Panc1 (cell line): ENCODE data around the gene FAM107B. TPM values are rescaled to one million over a fixed set of nuclear protein-coding genes. Genes with fewer than 3 reads are reported as not detected.

ENCODE experiments used
- ATAC-seq: fragments of 200-7000 bp; cut with Tn5 transposase; 2 replicates; pipeline ENCODE4 v1.9.1; 2020; ENCODE audit warnings: mild to moderate bottlenecking, moderate library complexity
- BruUV-seq: library from RNA; stranded (reverse); fragments of 400-500 nt; replicated peaks from 2 replicates; lab custom pipeline; 2021; lab: Mats Ljungman, UMichigan
- CTCF ChIA-PET: fragments of 300-600 bp; sonication (Branson Sonifier 250); formaldehyde crosslinking; loops from one replicate; lab custom pipeline; 2022; ENCODE audit warnings: antibody characterized with exemption; lab: Charles Lee
- POLR2A ChIA-PET: fragments of 300-600 bp; sonication (Branson Sonifier 250); formaldehyde crosslinking; loops from one replicate; lab custom pipeline; 2022; ENCODE audit warnings: antibody characterized with exemption; lab: Charles Lee
- DNase-seq: peaks from one replicate; pipeline ENCODE4 v3.0.0-alpha.2; 2010; ENCODE audit warnings: low read depth, low spot score
- H3K27ac ChIP-seq: 2 replicates; pipeline ENCODE4 v1.5.1; 2011; ENCODE audit warnings: mild to moderate bottlenecking, low read length, inconsistent platforms
- H3K27me3 ChIP-seq: fragments of 200-500 bp; sonication (Bioruptor generic); 2 replicates; pipeline ENCODE4 v1.6.0; 2014; ENCODE audit warnings: low read length, inconsistent platforms; ENCODE audit not compliant: control insufficient read depth, insufficient read depth
- H3K36me3 ChIP-seq: fragments of 200-500 bp; sonication (Bioruptor generic); 2 replicates; pipeline ENCODE4 v1.5.1; 2014; ENCODE audit warnings: inconsistent platforms, mild to moderate bottlenecking, low read length, moderate library complexity; ENCODE audit not compliant: control insufficient read depth, insufficient read depth
- H3K4me1 ChIP-seq: 2 replicates; pipeline ENCODE4 v1.5.1; 2011; ENCODE audit warnings: inconsistent platforms, mild to moderate bottlenecking, low read length, moderate library complexity; ENCODE audit not compliant: control insufficient read depth, insufficient read depth
- H3K4me3 ChIP-seq, 2 experiments: 2 replicates each; pipeline ENCODE4 v1.5.1; 2011 to 2012; ENCODE audit warnings: low read depth in 2 of 2, low read length in 2 of 2, mild to moderate bottlenecking in 2 of 2, inconsistent platforms in 1 of 2, moderate library complexity in 1 of 2
- H3K9me3 ChIP-seq: fragments of 200-500 bp; sonication (Bioruptor generic); 2 replicates; pipeline ENCODE4 v1.5.1; 2014; ENCODE audit warnings: low read depth, mild to moderate bottlenecking, inconsistent platforms, low read length, moderate library complexity; ENCODE audit not compliant: control insufficient read depth, insufficient read depth
- CTCF ChIP-seq: fragments of 450-650 bp; IDR thresholded peaks from 2 replicates; pipeline ENCODE4 v1.5.1; 2017; ENCODE audit warnings: mild to moderate bottlenecking
- POLR2AphosphoS5 ChIP-seq: IDR thresholded peaks from 2 replicates; pipeline ENCODE4 v1.6.1; 2012; ENCODE audit warnings: mild to moderate bottlenecking, low read depth, low read length, moderate library complexity
- SIN3A ChIP-seq: IDR thresholded peaks from 2 replicates; pipeline ENCODE4 v1.6.1; 2012; ENCODE audit warnings: low read depth, mild to moderate bottlenecking, low read length, moderate library complexity, borderline replicate concordance; ENCODE audit not compliant: insufficient read depth
- TCF7L2 ChIP-seq: IDR thresholded peaks from 2 replicates; pipeline ENCODE4 v1.6.1; 2011; ENCODE audit warnings: mild to moderate bottlenecking, low read depth, low read length, inconsistent platforms
- in situ Hi-C: cut with HindIII; loops from 2 replicates; pipeline ENCODE4 v1.10.0; 2016; ENCODE audit warnings: low sequenced_read_pairs, low pct_unique_long_range_greater_than_20kb
- intact Hi-C: fragments of 100-400 bp; cut with micrococcal nuclease; formaldehyde crosslinking; loops from one replicate; pipeline ENCODE4 v1.10.0; 2022; ENCODE audit not compliant: unreplicated experiment
- total RNA-seq: library from RNA; stranded (reverse); gene quantifications from one replicate; pipeline ENCODE4 v1.2.1, GENCODE V29; 2021; ENCODE audit not compliant: unreplicated experiment
- TF ChIP-seq, protein P1 (sequence below), 2 experiments: IDR thresholded peaks; 2 replicates each; pipeline ENCODE4 v1.6.1; 2011 to 2012; ENCODE audit warnings: low read depth in 2 of 2, control low read depth in 1 of 2, low read length in 1 of 2, mild to moderate bottlenecking in 1 of 2, moderate library complexity in 1 of 2; ENCODE audit not compliant: insufficient read depth in 1 of 2

FAM107B gene
- total RNA-seq, 1 experiment from 2014 or later = 13.4 TPM

DNA sequence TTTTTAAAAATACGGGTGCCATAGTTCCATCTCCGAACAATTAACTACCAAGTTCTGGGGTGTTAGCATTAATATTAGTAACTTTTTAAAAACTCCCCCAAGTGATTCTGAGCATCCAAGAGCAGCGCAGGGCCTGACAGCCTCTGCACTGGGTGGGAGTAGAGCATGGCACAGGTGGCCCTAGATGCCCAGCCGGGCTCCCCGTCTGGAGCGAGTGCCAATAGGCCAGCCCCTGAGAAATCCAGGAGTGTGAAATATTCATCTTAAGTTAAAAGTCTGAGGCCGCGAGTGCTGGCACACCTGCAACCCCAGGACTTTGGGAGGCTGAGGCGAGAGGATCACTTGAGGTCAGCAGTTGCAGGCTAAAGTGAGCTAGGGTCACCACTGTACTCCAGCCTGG is 16.2 kb downstream of the FAM107B start:
- no peak for ATAC-seq

DNA sequence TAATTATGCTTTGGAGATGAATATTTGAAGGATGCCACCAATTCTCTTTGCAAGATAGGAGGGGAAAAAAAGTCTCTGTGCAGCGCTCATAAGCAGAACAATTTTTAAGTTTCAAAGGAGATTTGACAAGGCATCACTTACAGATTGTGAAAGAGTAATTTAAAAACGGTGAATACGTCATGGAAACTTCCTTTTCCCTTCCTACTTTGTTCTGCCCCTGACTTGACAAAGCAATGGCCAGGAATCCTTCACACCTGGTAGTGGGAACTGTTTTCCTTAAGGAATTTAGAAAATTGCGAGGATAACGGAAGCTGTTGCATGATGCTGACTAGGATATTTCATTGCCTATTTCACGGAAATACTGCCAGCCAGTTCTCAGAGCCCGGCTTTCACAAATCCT is 16.7 kb downstream of the FAM107B start:
- DNase-seq = no peak
- in situ Hi-C loops (no loop called here), intact Hi-C loops (no loop called here)
- BruUV-seq = no TSS peak
- Histone ChIP-seq H3K27ac (no peak overlapping the region), H3K9me3 (no peaks in the 10 kb centered on the region), H3K4me3 (no peak overlapping the region), H3K27me3 (no peaks in the 10 kb centered on the region), H3K36me3 (no peaks in the 10 kb centered on the region), H3K4me1 (no peaks in the 10 kb centered on the region)
- no peak for TF ChIP-seq CTCF
- no peak for TF ChIP-seq SIN3A
- TF ChIP-seq POLR2AphosphoS5 = no peak
- no peak for TF ChIP-seq TCF7L2
- TF ChIP-seq, protein P1, sequence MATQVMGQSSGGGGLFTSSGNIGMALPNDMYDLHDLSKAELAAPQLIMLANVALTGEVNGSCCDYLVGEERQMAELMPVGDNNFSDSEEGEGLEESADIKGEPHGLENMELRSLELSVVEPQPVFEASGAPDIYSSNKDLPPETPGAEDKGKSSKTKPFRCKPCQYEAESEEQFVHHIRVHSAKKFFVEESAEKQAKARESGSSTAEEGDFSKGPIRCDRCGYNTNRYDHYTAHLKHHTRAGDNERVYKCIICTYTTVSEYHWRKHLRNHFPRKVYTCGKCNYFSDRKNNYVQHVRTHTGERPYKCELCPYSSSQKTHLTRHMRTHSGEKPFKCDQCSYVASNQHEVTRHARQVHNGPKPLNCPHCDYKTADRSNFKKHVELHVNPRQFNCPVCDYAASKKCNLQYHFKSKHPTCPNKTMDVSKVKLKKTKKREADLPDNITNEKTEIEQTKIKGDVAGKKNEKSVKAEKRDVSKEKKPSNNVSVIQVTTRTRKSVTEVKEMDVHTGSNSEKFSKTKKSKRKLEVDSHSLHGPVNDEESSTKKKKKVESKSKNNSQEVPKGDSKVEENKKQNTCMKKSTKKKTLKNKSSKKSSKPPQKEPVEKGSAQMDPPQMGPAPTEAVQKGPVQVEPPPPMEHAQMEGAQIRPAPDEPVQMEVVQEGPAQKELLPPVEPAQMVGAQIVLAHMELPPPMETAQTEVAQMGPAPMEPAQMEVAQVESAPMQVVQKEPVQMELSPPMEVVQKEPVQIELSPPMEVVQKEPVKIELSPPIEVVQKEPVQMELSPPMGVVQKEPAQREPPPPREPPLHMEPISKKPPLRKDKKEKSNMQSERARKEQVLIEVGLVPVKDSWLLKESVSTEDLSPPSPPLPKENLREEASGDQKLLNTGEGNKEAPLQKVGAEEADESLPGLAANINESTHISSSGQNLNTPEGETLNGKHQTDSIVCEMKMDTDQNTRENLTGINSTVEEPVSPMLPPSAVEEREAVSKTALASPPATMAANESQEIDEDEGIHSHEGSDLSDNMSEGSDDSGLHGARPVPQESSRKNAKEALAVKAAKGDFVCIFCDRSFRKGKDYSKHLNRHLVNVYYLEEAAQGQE (IDR thresholded peaks at IDR 0.05; ENCODE audit: insufficient read depth in 1 of 2, low read depth in 2 of 2, low read length in 1 of 2) = no peak
- ChIA-PET CTCF (no interaction called here), POLR2A (no interaction called here)
- ATAC-seq = no peak

More for the DNA sequence above, 16.2 kb downstream of the FAM107B start:
- no peaks in the 10 kb centered on the region for H3K9me3 ChIP-seq
- H3K27me3 ChIP-seq = no peaks in the 10 kb centered on the region
- DNase-seq = no peak
- CTCF ChIA-PET = no interaction called here
- no peak overlapping the region for H3K4me3 ChIP-seq
- BruUV-seq = no TSS peak
- H3K4me1 ChIP-seq = no peaks in the 10 kb centered on the region
- no peak overlapping the region for H3K27ac ChIP-seq
- H3K36me3 ChIP-seq = no peaks in the 10 kb centered on the region
- POLR2A ChIA-PET = no interaction called here
- intact Hi-C loops = no loop called here
- in situ Hi-C loops = no loop called here
- TF ChIP-seq POLR2AphosphoS5 (no peak), TCF7L2 (no peak), SIN3A (no peak), CTCF (no peak)
- TF ChIP-seq, protein P1 (IDR thresholded peaks at IDR 0.05; ENCODE audit: insufficient read depth in 1 of 2, low read depth in 2 of 2, low read length in 1 of 2) = no peak
